ENCODE results near the gene TNFRSF17.
"Not testable (repeated sequence)": the region's sequence is repeated elsewhere in the genome, so short reads cannot be mapped to it uniquely, and the experiment has no call there.

Gene TNFRSF17

DNA sequence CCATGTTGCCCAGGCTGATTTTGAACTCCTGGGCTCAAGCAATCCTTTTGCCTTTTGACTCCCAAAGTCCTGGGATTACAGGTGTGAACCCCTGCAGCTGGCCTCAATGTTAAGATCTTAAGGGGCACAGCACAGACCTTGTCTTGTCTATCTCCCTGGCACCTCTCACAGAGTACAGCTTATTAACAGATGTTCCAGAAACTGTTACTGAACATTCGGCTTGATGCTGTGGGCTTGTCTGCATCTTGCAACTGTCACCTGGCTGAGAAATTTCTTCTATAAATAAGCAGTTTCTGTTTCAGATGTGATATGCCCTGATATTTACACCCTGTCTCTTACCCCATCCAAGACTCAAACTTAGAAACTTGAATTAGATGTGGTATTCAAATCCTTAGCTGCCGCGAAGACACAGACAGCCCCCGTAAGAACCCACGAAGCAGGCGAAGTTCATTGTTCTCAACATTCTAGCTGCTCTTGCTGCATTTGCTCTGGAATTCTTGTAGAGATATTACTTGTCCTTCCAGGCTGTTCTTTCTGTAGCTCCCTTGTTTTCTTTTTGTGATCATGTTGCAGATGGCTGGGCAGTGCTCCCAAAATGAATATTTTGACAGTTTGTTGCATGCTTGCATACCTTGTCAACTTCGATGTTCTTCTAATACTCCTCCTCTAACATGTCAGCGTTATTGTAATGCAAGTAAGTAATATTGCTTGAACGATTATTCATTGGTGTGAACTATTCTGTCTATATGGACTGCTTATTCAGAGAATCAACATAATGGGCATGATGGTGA, at the start of gene TNFRSF17:
Gene TNFRSF17 (plus strand): TSS at position 450 of the 791 bp plus-strand sequence. CDS start 115 bp downstream, at position 565.
- no peak for FAIRE-seq

- FAIRE-seq, result peak; percentile 37
Measured at GRCh38 chr16:11915644-11916523, 49.1 kb upstream of the TNFRSF17 start, which contains the start of gene GSPT1. Gene GSPT1, minus strand, starts transcription at chr16:11915956. Its CDS starts 236 bp downstream, at chr16:11915720.

GRCh38 chr16:11916524-11917285, 48.3 kb upstream of the TNFRSF17 start:
- FAIRE-seq, result no peak

DNA sequence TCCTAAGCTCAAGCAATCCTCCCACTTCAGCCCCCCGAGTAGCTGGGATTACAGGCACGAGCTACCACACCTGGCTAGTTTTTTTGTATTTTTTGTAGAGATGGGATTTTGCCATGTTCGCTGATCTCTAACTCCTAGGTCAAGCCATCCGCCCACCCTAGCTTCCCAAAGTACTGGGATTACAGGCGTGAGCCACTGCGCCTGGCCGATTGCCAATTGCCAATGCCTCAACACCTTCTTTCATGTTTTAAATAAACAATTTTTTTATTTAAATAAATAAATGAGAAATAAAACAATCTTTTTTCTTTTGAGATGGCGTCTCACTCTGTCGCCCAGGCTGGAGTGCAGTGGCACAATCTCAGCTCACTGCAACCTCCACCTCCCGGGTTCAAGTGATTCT, 41.0 kb upstream of the TNFRSF17 start:
- FAIRE-seq, result not testable (repeated sequence)

DNA sequence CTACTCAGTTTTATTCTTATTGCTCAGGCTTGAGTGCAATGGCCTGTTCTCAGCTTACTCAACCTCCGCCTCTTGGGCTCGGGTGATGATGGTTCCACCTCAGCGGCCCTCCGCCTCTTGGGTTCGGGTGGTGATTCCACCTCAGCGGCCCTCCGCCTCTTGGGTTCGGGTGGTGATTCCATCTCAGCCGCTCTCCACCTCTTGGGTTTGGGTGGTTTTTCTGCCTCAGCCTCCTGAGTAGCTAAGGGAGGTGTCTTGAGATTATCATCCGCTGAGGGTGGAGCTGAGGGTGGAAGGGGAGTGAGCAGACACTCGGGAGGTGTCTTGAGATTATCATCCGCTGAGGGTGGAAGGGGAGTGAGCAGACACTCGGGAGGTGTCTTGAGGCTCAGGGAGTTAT, 37.7 kb upstream of the TNFRSF17 start:
- not testable (repeated sequence) for FAIRE-seq

DNA sequence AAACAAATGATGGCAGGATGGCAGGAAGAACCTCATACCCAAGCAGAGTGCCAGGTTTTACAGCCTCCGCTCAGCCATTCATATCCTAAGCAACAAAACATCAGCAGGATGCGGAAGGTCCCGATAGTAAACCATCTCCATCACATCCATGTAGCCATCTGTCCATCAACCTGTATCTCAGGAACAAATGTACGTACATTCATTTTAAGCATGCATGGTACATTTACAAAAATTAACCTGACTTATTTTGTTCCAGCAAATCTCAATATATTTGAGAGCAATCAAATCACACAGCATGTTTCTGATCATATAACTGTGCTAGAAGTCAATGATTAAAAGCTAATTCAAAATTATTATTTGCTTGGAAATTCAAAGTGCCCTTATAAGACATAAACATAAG, 23.1 kb upstream of the TNFRSF17 start, which contains the start of gene NPIPB2:
Gene NPIPB2 (minus strand): TSS at position 101 of the 400 bp plus-strand sequence. CDS start 0 bp downstream, at position 101.
- FAIRE-seq, result not testable (repeated sequence)

GRCh38 chr16:11946433-11946832, 18.6 kb upstream of the TNFRSF17 start:
- FAIRE-seq, result no peak

DNA sequence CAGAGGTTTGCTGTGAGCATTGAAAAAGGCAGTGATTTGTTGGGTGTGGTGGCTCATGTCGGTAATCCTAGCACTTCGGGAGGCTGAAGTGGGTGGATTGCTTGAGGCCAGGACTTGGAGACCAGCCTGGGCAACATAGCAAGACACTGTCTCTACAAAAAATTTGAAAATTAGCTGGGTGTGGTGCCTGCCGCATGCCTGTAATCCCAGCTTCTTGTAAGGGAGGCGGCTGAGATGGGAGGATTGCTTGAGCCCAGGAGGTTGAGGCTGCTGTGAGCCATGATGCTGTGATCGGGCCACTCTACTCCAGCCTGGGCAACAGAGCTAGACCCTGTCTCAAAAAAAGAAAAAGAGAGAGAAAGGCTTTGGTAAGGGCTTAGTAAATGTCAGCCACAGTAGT, 16.2 kb upstream of the TNFRSF17 start:
- FAIRE-seq, result no peak

DNA sequence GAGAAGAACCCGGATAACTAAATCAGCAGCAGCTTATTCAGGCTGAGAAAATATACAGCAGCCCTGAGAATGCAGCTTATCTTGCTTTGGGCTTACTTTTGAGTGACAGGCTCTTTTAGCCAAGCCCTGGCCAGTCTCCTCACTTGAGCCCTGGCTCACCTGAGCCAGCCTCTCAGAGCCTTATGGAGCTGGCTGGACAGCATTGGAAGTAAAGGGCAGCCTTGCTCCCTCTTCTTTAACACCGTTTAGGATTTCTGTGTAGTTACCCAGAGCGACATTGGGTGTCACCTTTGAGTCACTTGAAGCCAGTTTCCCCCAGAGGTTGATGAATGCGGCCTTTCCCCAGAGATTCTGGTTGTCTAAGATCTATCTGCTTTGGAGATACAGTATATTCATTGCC, 15.5 kb upstream of the TNFRSF17 start:
- no peak for FAIRE-seq

GRCh38 chr16:11950388-11950787, 14.6 kb upstream of the TNFRSF17 start:
- FAIRE-seq, result no peak

DNA sequence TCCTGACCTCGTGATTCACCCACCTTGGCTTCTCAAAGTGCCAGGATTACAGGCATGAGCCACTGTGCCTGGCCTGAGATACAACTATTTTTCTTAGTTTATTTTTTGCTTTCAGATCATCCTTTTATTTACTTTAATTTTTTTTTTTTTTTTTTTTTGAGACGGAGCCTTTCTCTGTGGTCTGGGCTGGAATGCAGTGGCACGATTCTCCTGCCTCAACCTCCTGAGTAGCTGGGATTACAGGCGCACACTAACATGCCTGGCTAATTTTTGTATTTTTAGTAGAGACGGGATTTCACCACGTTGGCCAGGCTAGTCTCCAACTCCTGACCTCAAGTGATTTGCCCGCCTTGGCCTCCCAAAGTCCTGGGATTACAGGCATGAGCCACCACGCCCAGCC, 11.4 kb upstream of the TNFRSF17 start:
- not testable (repeated sequence) for FAIRE-seq

DNA sequence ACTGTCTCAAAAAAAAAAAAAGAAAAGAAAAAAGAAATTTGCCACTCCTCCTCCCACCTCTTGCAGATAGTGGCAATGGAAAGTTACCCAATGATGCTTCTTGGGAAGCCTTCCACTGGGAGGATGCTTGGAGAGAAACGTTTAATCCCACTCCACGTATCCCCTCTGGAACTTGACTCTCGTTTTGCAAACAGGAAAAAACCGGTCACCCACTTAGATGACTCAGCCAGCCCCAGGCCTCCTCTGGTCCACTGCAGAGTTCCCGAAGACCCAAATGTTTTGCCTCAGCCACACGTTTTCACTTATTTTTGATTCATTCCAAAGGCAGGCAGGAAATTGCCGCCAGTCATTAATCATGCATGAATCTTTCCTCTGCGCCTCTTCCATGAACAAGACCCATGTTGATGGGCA, 9.3 kb upstream of the TNFRSF17 start:
- FAIRE-seq, result no peak

- FAIRE-seq, result no peak
Measured at GRCh38 chr16:11956558-11956957, 8.5 kb upstream of the TNFRSF17 start.

DNA sequence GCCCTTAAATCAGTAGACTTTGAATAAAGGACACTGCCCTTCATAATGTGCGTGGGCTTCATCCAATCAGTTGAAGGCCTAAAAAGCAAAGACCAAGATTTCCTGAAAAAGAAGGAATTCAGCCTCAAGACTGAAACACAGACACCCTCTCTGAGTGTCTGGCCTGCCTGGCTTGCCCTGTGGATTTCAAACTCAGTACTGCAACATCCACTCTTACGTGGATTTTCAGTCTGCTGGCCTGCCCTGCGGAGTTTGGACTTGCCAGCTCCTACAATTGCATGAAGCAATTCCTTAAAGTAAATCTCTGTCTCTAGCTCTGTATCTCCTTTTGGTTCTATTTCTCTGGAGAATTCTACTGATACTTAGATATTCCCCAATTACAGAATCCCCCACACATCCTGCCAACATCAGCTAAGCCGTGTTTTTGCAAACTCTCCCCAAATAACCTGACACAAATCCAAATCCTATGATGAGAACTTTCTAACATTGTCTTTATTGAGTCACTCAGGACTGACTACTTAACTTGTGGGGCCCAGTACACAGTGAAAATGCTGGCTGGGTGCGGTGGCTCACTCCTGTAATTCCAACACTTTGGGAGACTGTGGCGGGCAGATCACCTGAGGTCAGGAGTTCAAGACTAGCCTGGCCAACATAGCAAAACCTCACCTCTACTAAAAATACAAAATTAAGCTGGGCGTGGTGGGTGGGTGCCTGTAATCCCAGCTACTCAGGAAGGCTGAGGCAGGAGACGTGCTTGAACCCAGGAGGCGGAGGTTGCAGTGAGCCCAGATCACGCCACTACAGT, 7.2 kb upstream of the TNFRSF17 start:
- no peak for FAIRE-seq

DNA sequence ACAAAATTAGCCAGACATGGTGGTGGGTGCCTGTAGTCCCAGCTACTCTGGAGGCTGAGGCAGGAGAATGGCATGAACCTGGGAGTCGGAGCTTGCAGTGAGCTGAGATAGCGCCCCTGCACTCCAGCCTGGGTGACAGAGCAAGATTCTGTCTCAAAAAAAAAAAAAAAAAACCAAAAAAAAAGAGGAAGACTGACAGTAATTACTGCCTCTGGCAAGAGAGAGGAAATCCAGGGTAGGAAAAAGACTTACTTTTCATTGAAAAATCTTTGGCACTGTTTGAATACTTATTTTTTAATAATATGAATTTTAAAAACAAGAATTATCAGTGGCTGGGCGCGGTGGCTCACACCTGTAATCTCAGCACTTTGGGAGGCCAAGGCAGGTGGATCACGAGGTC, 2.6 kb upstream of the TNFRSF17 start:
- not testable (repeated sequence) for FAIRE-seq

DNA sequence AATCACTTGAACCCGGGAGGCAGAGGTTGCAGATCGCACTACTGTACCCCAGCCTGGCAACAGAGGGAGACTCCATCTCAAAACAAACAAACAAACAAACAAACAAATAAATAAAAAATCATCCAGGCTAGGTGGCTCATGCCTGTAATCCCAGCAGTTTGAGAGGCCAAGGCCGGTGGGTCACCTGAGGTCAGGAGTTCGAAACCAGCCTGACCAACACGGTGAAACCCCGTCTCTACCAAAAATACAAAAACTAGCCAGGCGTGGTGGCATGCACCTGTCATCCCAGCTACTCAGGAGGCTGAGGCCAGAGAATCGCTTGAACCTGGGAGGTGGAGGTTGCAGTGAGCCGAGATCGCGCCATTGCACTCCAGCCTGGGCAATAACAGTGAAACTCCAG, 2.0 kb upstream of the TNFRSF17 start:
- not testable (repeated sequence) for FAIRE-seq

GRCh38 chr16:11963706-11964105, 1.3 kb upstream of the TNFRSF17 start:
- FAIRE-seq, result no peak

DNA sequence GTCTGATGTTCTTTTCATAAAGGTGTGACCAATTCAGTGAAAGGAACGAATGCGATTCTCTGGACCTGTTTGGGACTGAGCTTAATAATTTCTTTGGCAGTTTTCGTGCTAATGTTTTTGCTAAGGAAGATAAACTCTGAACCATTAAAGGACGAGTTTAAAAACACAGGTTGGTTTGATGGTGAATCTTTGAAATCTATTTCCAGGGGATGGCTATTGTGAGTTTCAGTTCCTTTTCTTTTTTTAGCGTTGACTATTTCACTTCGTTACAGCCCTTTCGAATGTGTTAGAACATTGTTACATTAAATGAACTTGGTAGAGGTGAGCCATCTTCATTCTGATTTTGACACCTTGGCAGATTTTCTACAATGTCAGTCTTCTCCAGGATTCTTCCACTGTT, 1.2 kb downstream of the TNFRSF17 start:
- no peak for FAIRE-seq

GRCh38 chr16:11967195-11967911, 2.3 kb downstream of the TNFRSF17 start:
- FAIRE-seq, result no peak

DNA sequence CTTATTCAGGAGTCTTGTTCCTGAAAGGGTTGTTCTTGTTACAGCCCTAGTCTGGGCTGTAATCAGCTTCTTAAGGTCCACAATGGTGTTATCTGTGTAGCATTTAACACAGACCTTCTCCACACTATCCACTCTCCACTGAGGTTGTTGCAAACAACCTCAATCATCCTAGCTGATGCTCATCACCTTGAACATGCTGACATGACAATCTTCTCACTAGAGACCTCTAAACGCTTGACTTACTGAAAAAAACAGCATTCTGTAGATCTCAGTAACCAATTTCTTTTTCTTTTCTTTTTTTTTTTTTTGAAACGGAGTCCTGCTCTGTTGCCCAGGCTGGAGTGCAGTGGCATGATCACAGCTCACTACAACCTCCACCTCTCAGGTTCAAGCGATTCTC, 3.6 kb downstream of the TNFRSF17 start:
- FAIRE-seq, result no peak

GRCh38 chr16:11970292-11970691, 5.3 kb downstream of the TNFRSF17 start:
- FAIRE-seq, result not testable (repeated sequence)

All from TTC549 (cell line).